ENCODE results near the gene SPX. TPM values are rescaled to one million over a fixed set of nuclear protein-coding genes. Genes with fewer than 3 reads are reported as not detected.

Gene SPX
- 1 to 10 TPM in 2 of 4 donors, under 1 TPM in 1, not detected in 1; 0.73 to 3.1 (median 2.4) TPM for total RNA-seq

DNA sequence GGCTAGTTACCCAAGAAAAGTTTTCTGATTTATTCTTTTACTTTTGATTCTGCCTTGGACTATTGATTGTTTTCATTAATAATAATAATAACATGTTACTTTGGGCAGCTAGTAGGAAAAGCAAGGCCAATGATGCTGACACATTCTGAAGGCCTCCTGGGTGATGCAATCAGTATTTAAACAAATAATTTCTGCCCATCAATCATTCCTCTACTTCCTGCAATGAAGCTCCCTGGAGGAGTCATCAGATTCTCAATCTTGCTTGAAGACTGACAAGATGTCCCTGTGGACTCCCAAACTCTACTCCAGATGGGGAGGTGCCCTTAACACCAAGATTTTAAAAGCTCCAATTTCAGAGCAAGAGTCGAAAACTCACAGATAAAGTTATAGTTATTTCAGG lies at the start of gene SPX:
Gene SPX, plus strand, starts transcription at position 244 of the 400 bp plus-strand sequence. CDS start 177 bp downstream, outside the sequence.
- intact Hi-C loops (cut with DNase I; ENCODE audit: low total_unique reads) = loop anchor here (10.0 kb wide), 1 partner anchor 129 kb away; the partner anchor contains the start of gene LDHB

GRCh38 chr12:21476949-21477348 lies 49.1 kb upstream of the SPX start:
- TF ChIP-seq CTCF (IDR thresholded peaks at IDR 0.05 in 4 of 5, conservative IDR thresholded peaks at IDR 0.05 in 1 of 5) (no peak), POLR2A (IDR thresholded peaks at IDR 0.05) (no peak)

More for the DNA sequence above, at the start of gene SPX:
- Histone ChIP-seq H3K4me1 (peaks cover 14 to 21% of the 10 kb centered on the region in 2 donors), H3K36me3 (no peaks in the 10 kb centered on the region), H3K4me3 (peak within 1 kb of the TSS; percentile 65 to 74 (median 68)), H3K27ac (peak within 1 kb of the TSS in 1 of 4 donors; percentile 62), H3K27me3 (no peaks in the 10 kb centered on the region), H3K9me3 (no peaks in the 10 kb centered on the region)
- no peak for TF ChIP-seq CTCF (IDR thresholded peaks at IDR 0.05 in 4 of 5, conservative IDR thresholded peaks at IDR 0.05 in 1 of 5)
- TF ChIP-seq POLR2A (IDR thresholded peaks at IDR 0.05) = no peak
- ATAC-seq = no peak
- no peak for DNase-seq
- in situ Hi-C loops (cut with MboI; ENCODE audit: low sequenced_read_pairs in 4 of 4) = no loop called here

GRCh38 chr12:21478756-21479455 lies 47.2 kb upstream of the SPX start:
- H3K9me3 ChIP-seq = no peaks in the 10 kb centered on the region
- H3K27ac ChIP-seq = no peak overlapping the region
- peaks cover 0 to 84% of the 10 kb centered on the region in 2 donors for H3K36me3 ChIP-seq
- TF ChIP-seq CTCF (IDR thresholded peaks at IDR 0.05 in 4 of 5, conservative IDR thresholded peaks at IDR 0.05 in 1 of 5) = no peak
- no peak for TF ChIP-seq POLR2A (IDR thresholded peaks at IDR 0.05)
- intact Hi-C loops (cut with DNase I; ENCODE audit: low total_unique reads) (no loop called here), in situ Hi-C loops (cut with MboI; ENCODE audit: low sequenced_read_pairs in 4 of 4) (no loop called here)
- no peak for DNase-seq
- no peaks in the 10 kb centered on the region for H3K4me1 ChIP-seq
- H3K27me3 ChIP-seq = no peaks in the 10 kb centered on the region
- ATAC-seq = no peak
- H3K4me3 ChIP-seq = no peak overlapping the region

More at GRCh38 chr12:21476949-21477348, 49.1 kb upstream of the SPX start:
- no peaks in the 10 kb centered on the region for H3K27me3 ChIP-seq
- H3K4me1 ChIP-seq = no peaks in the 10 kb centered on the region
- in situ Hi-C loops (cut with MboI; ENCODE audit: low sequenced_read_pairs in 4 of 4) = no loop called here
- no peaks in the 10 kb centered on the region for H3K9me3 ChIP-seq
- DNase-seq (no peak), ATAC-seq (no peak)
- intact Hi-C loops (cut with DNase I; ENCODE audit: low total_unique reads) = no loop called here
- peaks cover 0 to 83% of the 10 kb centered on the region in 2 donors for H3K36me3 ChIP-seq
- no peak overlapping the region for H3K4me3 ChIP-seq
- H3K27ac ChIP-seq = no peak overlapping the region

GRCh38 chr12:21483531-21483930 lies 42.6 kb upstream of the SPX start:
- Histone ChIP-seq H3K36me3 (peaks cover 0 to 56% of the 10 kb centered on the region in 2 donors), H3K27me3 (no peaks in the 10 kb centered on the region), H3K9me3 (no peaks in the 10 kb centered on the region), H3K4me3 (no peak overlapping the region), H3K4me1 (no peaks in the 10 kb centered on the region), H3K27ac (no peak overlapping the region)
- DNase-seq (no peak), ATAC-seq (no peak)
- TF ChIP-seq POLR2A (IDR thresholded peaks at IDR 0.05) (no peak), CTCF (IDR thresholded peaks at IDR 0.05 in 4 of 5, conservative IDR thresholded peaks at IDR 0.05 in 1 of 5) (no peak)
- intact Hi-C loops (cut with DNase I; ENCODE audit: low total_unique reads) = no loop called here
- in situ Hi-C loops (cut with MboI; ENCODE audit: low sequenced_read_pairs in 4 of 4) = no loop called here
